ENCODE data around the gene MOGAT1.
"Not testable (repeated sequence)": the region's sequence is repeated elsewhere in the genome, so short reads cannot be mapped to it uniquely, and the experiment has no call there.

GRCh38 chr2:222755593-222755992 lies 84.1 kb downstream of the MOGAT1 start:
- not testable (repeated sequence) for TF ChIP-seq EZH2 (IDR thresholded peaks at IDR 0.05; ENCODE audit: borderline replicate concordance, low read depth, low read length, poor library complexity, severe bottlenecking); CTCF (conservative IDR thresholded peaks at IDR 0.05; ENCODE audit: low read depth, low read length)

Measured in A673 (cell line).